HepG2 (cell line): Measurements from ENCODE around the gene CRYBA2. TPM values are rescaled to one million over a fixed set of nuclear protein-coding genes. Genes with fewer than 3 reads are reported as not detected.

Source experiments
- ATAC-seq: fragments of 200-7000 bp; cut with Tn5 transposase; 3 replicates; pipeline ENCODE4 v1.9.1; 2020; ENCODE audit warnings: mild to moderate bottlenecking, moderate library complexity
- BruUV-seq: library from RNA; stranded (reverse); fragments of 400-500 nt; replicated peaks from 2 replicates; lab custom pipeline; 2021; lab: Mats Ljungman, UMichigan
- CTCF ChIA-PET: fragments of 300-600 bp; formaldehyde crosslinking; extraction: SDS; loops from one replicate; lab custom pipeline; 2021; ENCODE audit warnings: low total read pairs, inconsistent platforms, low intra/inter-chr PET ratio; lab: Yijun Ruan, JAX
- POLR2A ChIA-PET: fragments of 350-600 bp; sonication (Branson Sonifier 250); formaldehyde crosslinking; loops from one replicate; lab custom pipeline; 2020; ENCODE audit warnings: antibody characterized with exemption, inconsistent platforms; lab: Yijun Ruan, JAX
- DNase-seq: peaks from one replicate; pipeline ENCODE4 v3.0.0-alpha.2; 2015; ENCODE audit warnings: low spot score
- FAIRE-seq: peaks from 3 replicates; lab custom pipeline; 2011; peaks lifted over from hg19 to GRCh38; lab: Jason Lieb, UNC
- H2AFZ ChIP-seq: one replicate; pipeline ENCODE4 v1.6.1; 2011; ENCODE audit warnings: low read length, inconsistent platforms
- H3K27ac ChIP-seq: fragments of 300-600 bp; 3 replicates; pipeline ENCODE4 v1.8.0; 2011; ENCODE audit warnings: mixed run types, mild to moderate bottlenecking, mixed read lengths, low read length, inconsistent platforms; ENCODE audit not compliant: insufficient read depth; ENCODE audit errors: extremely low read length
- H3K27me3 ChIP-seq, 2 experiments: fragments of 200-600 bp in 1 of 2; 2 replicates in 1 of 2; 3 replicates in 1 of 2; pipeline versions ENCODE4 v1.6.0 to v1.8.0; 2011; ENCODE audit warnings: low read length in 2 of 2, mild to moderate bottlenecking in 2 of 2, moderate library complexity in 2 of 2, inconsistent platforms in 1 of 2; ENCODE audit not compliant: insufficient read depth in 2 of 2, control insufficient read depth in 1 of 2
- H3K36me3 ChIP-seq, 2 experiments: fragments of 200-600 bp in 1 of 2; replicated peaks in 1 of 2; 2 replicates in 1 of 2; 3 replicates in 1 of 2; pipeline versions ENCODE4 v1.5.1 to v1.8.0; 2011; ENCODE audit warnings: low read length in 2 of 2, inconsistent platforms in 1 of 2; ENCODE audit not compliant: insufficient read depth in 2 of 2, control insufficient read depth in 1 of 2
- H3K4me1 ChIP-seq: 2 replicates; pipeline ENCODE4 v1.5.1; 2012; ENCODE audit warnings: low read length, inconsistent platforms; ENCODE audit not compliant: insufficient read depth
- H3K4me2 ChIP-seq: 2 replicates; pipeline ENCODE4 v1.6.0; 2011; ENCODE audit warnings: low read depth, low read length, inconsistent platforms
- H3K4me3 ChIP-seq, 3 experiments: fragments of 200-600 bp in 1 of 3; sonication (generic), shearing (Covaris generic) in 1 of 3; replicated peaks in 1 of 3; 2 replicates each; pipeline ENCODE4 v1.5.1; 2011 to 2016; ENCODE audit warnings: low read length in 3 of 3, inconsistent platforms in 2 of 3, low read depth in 2 of 3, mild to moderate bottlenecking in 2 of 3, control low read depth in 1 of 3, mixed read lengths in 1 of 3; ENCODE audit not compliant: insufficient read depth in 1 of 3
- H3K79me2 ChIP-seq: one replicate; pipeline ENCODE4 v1.6.1; 2011; ENCODE audit warnings: low read length, inconsistent platforms; ENCODE audit not compliant: insufficient read depth
- H3K9ac ChIP-seq: 2 replicates; pipeline ENCODE4 v1.6.0; 2011; ENCODE audit warnings: mild to moderate bottlenecking, low read depth, low read length, inconsistent platforms; ENCODE audit not compliant: insufficient read depth
- H3K9me3 ChIP-seq: 2 replicates; pipeline ENCODE4 v1.5.1; 2012; ENCODE audit warnings: mild to moderate bottlenecking, low read length
- H4K20me1 ChIP-seq: 2 replicates; pipeline ENCODE4 v1.6.0; 2011; ENCODE audit warnings: inconsistent platforms, mild to moderate bottlenecking, low read length, moderate library complexity; ENCODE audit not compliant: insufficient read depth
- AHDC1 ChIP-seq: sonication (generic); formaldehyde crosslinking; IDR thresholded peaks from 2 replicates; pipeline ENCODE4 v1.5.1; 2020; ENCODE audit warnings: mild to moderate bottlenecking, missing genetic modification reagents, borderline replicate concordance
- CBX1 ChIP-seq: IDR thresholded peaks from one replicate; pipeline ENCODE4 v1.6.1; 2016; ENCODE audit warnings: antibody characterized with exemption, low read depth
- CSRNP1 ChIP-seq: sonication (generic); formaldehyde crosslinking; IDR thresholded peaks from 2 replicates; pipeline ENCODE4 v1.8.1; 2023; ENCODE audit warnings: mild to moderate bottlenecking, missing genetic modification reagents
- PHF5A ChIP-seq: IDR thresholded peaks from one replicate; pipeline ENCODE4 v1.6.1; 2018; ENCODE audit warnings: low read depth, missing genetic modification reagents; ENCODE audit not compliant: unreplicated experiment
- TEF ChIP-seq: sonication (generic); formaldehyde crosslinking; IDR thresholded peaks from 2 replicates; pipeline ENCODE4 v1.5.0; 2020; ENCODE audit warnings: missing genetic modification reagents
- THYN1 ChIP-seq: sonication (generic); formaldehyde crosslinking; IDR thresholded peaks from 2 replicates; pipeline ENCODE4 v1.8.1; 2023; ENCODE audit warnings: low read depth, mild to moderate bottlenecking, moderate library complexity, missing genetic modification reagents, borderline replicate concordance
- ZC3H4 ChIP-seq: sonication (generic); formaldehyde crosslinking; IDR thresholded peaks from 2 replicates; pipeline ENCODE4 v1.4.0; 2020; ENCODE audit warnings: missing genetic modification reagents, borderline replicate concordance
- ZNF136 ChIP-seq: sonication (generic); formaldehyde crosslinking; IDR thresholded peaks from 2 replicates; pipeline ENCODE4 v1.8.1; 2022; ENCODE audit warnings: low read depth, mild to moderate bottlenecking, moderate library complexity, missing genetic modification reagents
- ZNF34 ChIP-seq: sonication (generic); formaldehyde crosslinking; IDR thresholded peaks from 2 replicates; pipeline ENCODE4 v1.4.0; 2020; ENCODE audit warnings: mild to moderate bottlenecking, missing genetic modification reagents, borderline replicate concordance
- ZNF780A ChIP-seq: sonication (generic); formaldehyde crosslinking; IDR thresholded peaks from 2 replicates; pipeline ENCODE4 v1.8.0; 2022; ENCODE audit warnings: mild to moderate bottlenecking, missing genetic modification reagents, moderate library complexity
- ZNF790 ChIP-seq: sonication (generic); formaldehyde crosslinking; IDR thresholded peaks from 2 replicates; pipeline ENCODE4 v1.8.0; 2022; ENCODE audit warnings: missing genetic modification reagents, mild to moderate bottlenecking, borderline replicate concordance
- WGBS: methylation state at CpG from one replicate; pipeline ENCODE4 v1.1.6; 2017; ENCODE audit warnings: low lambda C conversion rate; 5-methylcytosine and 5-hydroxymethylcytosine counted together
- in situ Hi-C: cut with HindIII; loops from 2 replicates; pipeline ENCODE4 v1.10.0; 2017; ENCODE audit warnings: low pct_unique_long_range_greater_than_20kb; ENCODE audit not compliant: extremely low pct_ligation_motif_present
- intact Hi-C: fragments of 100-400 bp; cut with micrococcal nuclease; formaldehyde crosslinking; loops from one replicate; pipeline ENCODE4 v1.10.0; 2022; ENCODE audit not compliant: unreplicated experiment
- polyA plus RNA-seq, 8 experiments: library from polyadenylated mRNA; depleted of rRNA in 3 of 8; stranded (reverse) in 7 of 8; unstranded in 1 of 8; fragments of >200 nt; fragmentation: Illumina TruSeq in 4 of 8; extraction: Trizol in 4 of 8; gene quantifications; 2 replicates each; pipeline versions ENCODE4 v1.2.1 to v1.2.3, GENCODE V29; 2011 to 2016; ENCODE audit warnings: low read depth in 4 of 8, missing spikeins in 1 of 8, mixed read lengths in 1 of 8; ENCODE audit not compliant: insufficient read depth in 1 of 8
- total RNA-seq, 5 experiments: library from RNA; depleted of rRNA; stranded (reverse); fragments of >200 nt; fragmentation: Illumina TruSeq; extraction: Trizol; gene quantifications; 2 replicates each; pipeline ENCODE4 v1.2.3, GENCODE V29; 2016; ENCODE audit warnings: low read depth in 1 of 5

The CRYBA2 gene
- total and polyA plus RNA-seq, 2 of the 13 experiments (the other 11 are each of a cell fraction or from before 2014, with no cell fraction given): not detected

GRCh38 chr2:219016721-219017120 is 23.5 kb upstream of the CRYBA2 start:
- peaks cover 9% of the 10 kb centered on the region; the same call in 1 of the 2 replicates for H4K20me1 ChIP-seq
- intact Hi-C loops: no loop called here
- no peaks in the 10 kb centered on the region for H3K79me2 ChIP-seq
- H3K4me1 ChIP-seq: no peaks in the 10 kb centered on the region
- no peaks in the 10 kb centered on the region for H3K9me3 ChIP-seq
- WGBS: 62% methylated on average over 11 of the region's 11 CpGs
- TF ChIP-seq ZC3H4 (no peak), AHDC1 (CRISPR knock-in tag) (no peak), CBX1 (no peak), ZNF34 (CRISPR knock-in tag) (no peak), CSRNP1 (CRISPR knock-in tag) (no peak), PHF5A (no peak), ZNF780A (CRISPR knock-in tag) (no peak), THYN1 (CRISPR knock-in tag) (no peak), TEF (CRISPR knock-in tag) (no peak), ZNF790 (CRISPR knock-in tag) (no peak), ZNF136 (no peak)
- TF ChIP-seq, all 625 proteins: peak for 0
- DNase-seq (no peak), ATAC-seq (no peak), FAIRE-seq (no peak)
- ChIA-PET POLR2A (no interaction called here), CTCF (no interaction called here)
- Histone ChIP-seq H3K4me2 (no peak overlapping the region), H2AFZ (no peak overlapping the region), H3K9ac (no peak overlapping the region), H3K27ac (no peak overlapping the region), H3K27me3 (peaks cover 33 to 85% of the 10 kb centered on the region in 2 experiments), H3K36me3 (no peaks in the 10 kb centered on the region), H3K4me3 (no peak overlapping the region)
- no TSS peak for BruUV-seq
- in situ Hi-C loops: no loop called here
